Measurements from ENCODE around the gene ZCCHC17.

The ZCCHC17 gene

GRCh38 chr1:31308036-31308435 lies 11.2 kb downstream of the ZCCHC17 start:
- Histone ChIP-seq H2BK5ac (ENCODE audit: low read length) (no peak overlapping the region), H3K4me1 (ENCODE audit: control insufficient read depth, low read depth, low read length) (no peaks in the 10 kb centered on the region), H3K4me2 (ENCODE audit: low read length) (no peak overlapping the region), H4K8ac (ENCODE audit: low read depth, low read length) (no peak overlapping the region), H2AK5ac (ENCODE audit: low read length) (no peak overlapping the region), H3K4me3 (ENCODE audit: low read length) (no peak overlapping the region), H3K79me2 (ENCODE audit: control insufficient read depth, insufficient read depth, low read length) (peaks cover 6% of the 10 kb centered on the region), H3K27me3 (ENCODE audit: insufficient read depth, low read length, poor library complexity) (no peaks in the 10 kb centered on the region), H3K4ac (ENCODE audit: low read depth, low read length) (no peak overlapping the region), H3K9ac (ENCODE audit: low read length) (no peak overlapping the region), H3K18ac (ENCODE audit: low read length) (no peak overlapping the region), H3K36me3 (ENCODE audit: control insufficient read depth, insufficient read depth, low read length) (peaks cover 2% of the 10 kb centered on the region), H2BK15ac (replicated peaks; ENCODE audit: low read depth) (no peak overlapping the region), H3K23ac (ENCODE audit: low read length) (no peak overlapping the region), H3K79me1 (ENCODE audit: low read length) (peaks cover 6% of the 10 kb centered on the region), H3K56ac (ENCODE audit: low read length) (no peak overlapping the region), H3K27ac (ENCODE audit: low read depth, low read length) (no peak overlapping the region), H4K5ac (ENCODE audit: low read length) (no peak overlapping the region), H2BK120ac (ENCODE audit: low read depth, low read length) (no peak overlapping the region)
- no peak for DNase-seq
- WGBS (ENCODE audit: extremely low coverage, insufficient coverage, low lambda C conversion rate), result no CpG with 5 or more reads among the region's 1 CpG

DNA sequence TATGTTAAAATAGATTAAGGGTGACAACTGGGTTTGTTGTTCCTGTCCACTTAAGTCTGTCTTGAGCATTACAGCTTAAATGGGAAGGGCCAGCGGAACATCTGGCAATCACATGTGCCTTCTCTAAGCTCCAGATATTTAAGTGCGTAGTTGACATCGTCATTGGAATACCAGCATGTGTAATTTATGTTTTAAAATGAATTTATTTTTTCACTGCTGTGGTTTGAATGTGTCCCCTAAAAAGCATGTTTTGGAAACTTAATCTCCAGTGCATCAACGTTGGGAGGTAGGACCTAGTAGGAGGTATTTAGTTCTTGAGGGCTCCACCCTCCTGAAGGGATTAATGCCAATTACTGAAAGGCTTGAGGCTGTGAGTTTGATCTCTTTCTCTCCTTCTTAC lies 13.4 kb downstream of the ZCCHC17 start:
- Histone ChIP-seq H2BK15ac (replicated peaks; ENCODE audit: low read depth) (no peak overlapping the region), H3K18ac (ENCODE audit: low read length) (no peak overlapping the region), H3K36me3 (ENCODE audit: control insufficient read depth, insufficient read depth, low read length) (peaks cover 2% of the 10 kb centered on the region), H4K8ac (ENCODE audit: low read depth, low read length) (no peak overlapping the region), H3K4me1 (ENCODE audit: control insufficient read depth, low read depth, low read length) (no peaks in the 10 kb centered on the region), H3K23ac (ENCODE audit: low read length) (no peak overlapping the region), H3K27ac (ENCODE audit: low read depth, low read length) (no peak overlapping the region), H2BK5ac (ENCODE audit: low read length) (no peak overlapping the region), H3K79me2 (ENCODE audit: control insufficient read depth, insufficient read depth, low read length) (no peaks in the 10 kb centered on the region), H4K5ac (ENCODE audit: low read length) (no peak overlapping the region), H3K9ac (ENCODE audit: low read length) (no peak overlapping the region), H3K4me3 (ENCODE audit: low read length) (no peak overlapping the region), H2BK120ac (ENCODE audit: low read depth, low read length) (no peak overlapping the region), H3K4ac (ENCODE audit: low read depth, low read length) (no peak overlapping the region), H3K56ac (ENCODE audit: low read length) (no peak overlapping the region), H3K4me2 (ENCODE audit: low read length) (no peak overlapping the region), H3K27me3 (ENCODE audit: insufficient read depth, low read length, poor library complexity) (no peaks in the 10 kb centered on the region), H3K79me1 (ENCODE audit: low read length) (no peaks in the 10 kb centered on the region), H2AK5ac (ENCODE audit: low read length) (no peak overlapping the region)
- DNase-seq, result no peak
- WGBS (ENCODE audit: extremely low coverage, insufficient coverage, low lambda C conversion rate), result no CpG with 5 or more reads among the region's 4 CpGs

DNA sequence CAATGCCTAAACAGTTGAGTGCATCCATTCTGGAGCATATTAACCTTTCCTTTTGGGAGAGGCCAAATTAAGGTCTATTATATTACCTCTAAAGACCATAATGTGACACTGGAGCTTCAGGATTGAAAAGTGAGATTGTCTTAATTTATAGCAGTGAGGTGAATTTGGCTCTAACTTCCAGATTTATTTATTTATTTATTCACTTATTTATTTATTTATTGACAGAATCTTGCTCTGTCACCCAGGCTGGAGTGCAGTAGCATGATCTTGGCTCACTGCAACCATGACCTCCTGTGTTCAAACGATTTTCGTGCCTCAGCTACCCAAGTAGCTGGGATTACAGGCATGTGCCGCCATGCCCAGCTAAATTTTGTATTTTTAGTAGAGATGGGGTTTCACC lies 19.1 kb downstream of the ZCCHC17 start:
- Histone ChIP-seq H3K79me2 (ENCODE audit: control insufficient read depth, insufficient read depth, low read length) (no peaks in the 10 kb centered on the region), H2AK5ac (ENCODE audit: low read length) (no peak overlapping the region), H2BK120ac (ENCODE audit: low read depth, low read length) (no peak overlapping the region), H3K4ac (ENCODE audit: low read depth, low read length) (no peak overlapping the region), H4K8ac (ENCODE audit: low read depth, low read length) (no peak overlapping the region), H3K4me2 (ENCODE audit: low read length) (no peak overlapping the region), H3K56ac (ENCODE audit: low read length) (no peak overlapping the region), H3K9ac (ENCODE audit: low read length) (no peak overlapping the region), H3K36me3 (ENCODE audit: control insufficient read depth, insufficient read depth, low read length) (peaks cover 2% of the 10 kb centered on the region), H3K4me3 (ENCODE audit: low read length) (no peak overlapping the region), H2BK5ac (ENCODE audit: low read length) (no peak overlapping the region), H3K23ac (ENCODE audit: low read length) (no peak overlapping the region), H2BK15ac (replicated peaks; ENCODE audit: low read depth) (no peak overlapping the region), H3K18ac (ENCODE audit: low read length) (no peak overlapping the region), H4K5ac (ENCODE audit: low read length) (no peak overlapping the region), H3K4me1 (ENCODE audit: control insufficient read depth, low read depth, low read length) (no peaks in the 10 kb centered on the region), H3K79me1 (ENCODE audit: low read length) (no peaks in the 10 kb centered on the region), H3K27ac (ENCODE audit: low read depth, low read length) (no peak overlapping the region), H3K27me3 (ENCODE audit: insufficient read depth, low read length, poor library complexity) (no peaks in the 10 kb centered on the region)
- WGBS (ENCODE audit: extremely low coverage, insufficient coverage, low lambda C conversion rate), result no CpG with 5 or more reads among the region's 3 CpGs
- no peak for DNase-seq

DNA sequence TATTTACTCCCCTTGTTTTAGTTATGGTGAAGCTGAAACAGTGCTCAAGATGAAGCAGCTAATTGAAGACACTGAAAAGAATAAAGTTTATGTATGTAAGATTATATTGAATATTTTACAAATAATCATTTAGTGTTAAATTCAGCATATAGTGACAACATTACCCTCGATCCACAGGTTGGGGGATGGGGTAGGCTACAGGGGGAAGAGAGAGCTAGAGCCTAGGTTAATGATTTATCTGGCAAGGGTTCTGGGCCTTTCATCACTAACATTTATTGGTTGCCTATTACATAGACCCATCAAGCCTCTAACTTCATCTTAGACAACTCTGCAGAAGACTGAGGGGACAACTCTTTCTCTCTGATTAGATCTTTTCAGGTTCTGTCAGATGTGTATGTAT lies 21.3 kb downstream of the ZCCHC17 start:
- no peak for DNase-seq
- no peaks in the 10 kb centered on the region for H3K27me3 ChIP-seq (ENCODE audit: insufficient read depth, low read length, poor library complexity)
- H3K27ac ChIP-seq (ENCODE audit: low read depth, low read length), result no peak overlapping the region
- no peak overlapping the region for H4K5ac ChIP-seq (ENCODE audit: low read length)
- H3K4me3 ChIP-seq (ENCODE audit: low read length), result no peak overlapping the region
- no peaks in the 10 kb centered on the region for H3K4me1 ChIP-seq (ENCODE audit: control insufficient read depth, low read depth, low read length)
- H3K79me1 ChIP-seq (ENCODE audit: low read length), result no peaks in the 10 kb centered on the region
- no peak overlapping the region for H2BK15ac ChIP-seq (replicated peaks; ENCODE audit: low read depth)
- WGBS (ENCODE audit: extremely low coverage, insufficient coverage, low lambda C conversion rate), result no CpG with 5 or more reads among the region's 1 CpG
- no peak overlapping the region for H3K18ac ChIP-seq (ENCODE audit: low read length)
- H3K4ac ChIP-seq (ENCODE audit: low read depth, low read length), result no peak overlapping the region
- no peak overlapping the region for H4K8ac ChIP-seq (ENCODE audit: low read depth, low read length)
- no peak overlapping the region for H2BK120ac ChIP-seq (ENCODE audit: low read depth, low read length)
- no peaks in the 10 kb centered on the region for H3K79me2 ChIP-seq (ENCODE audit: control insufficient read depth, insufficient read depth, low read length)
- no peak overlapping the region for H3K56ac ChIP-seq (ENCODE audit: low read length)
- H3K4me2 ChIP-seq (ENCODE audit: low read length), result no peak overlapping the region
- no peak overlapping the region for H2BK5ac ChIP-seq (ENCODE audit: low read length)
- H3K9ac ChIP-seq (ENCODE audit: low read length), result no peak overlapping the region
- H2AK5ac ChIP-seq (ENCODE audit: low read length), result no peak overlapping the region
- H3K23ac ChIP-seq (ENCODE audit: low read length), result no peak overlapping the region
- H3K36me3 ChIP-seq (ENCODE audit: control insufficient read depth, insufficient read depth, low read length), result no peaks in the 10 kb centered on the region

- H3K18ac ChIP-seq (ENCODE audit: low read length), result no peak overlapping the region
- WGBS (ENCODE audit: extremely low coverage, insufficient coverage, low lambda C conversion rate), result no CpG with 5 or more reads among the region's 4 CpGs
- H3K27ac ChIP-seq (ENCODE audit: low read depth, low read length), result no peak overlapping the region
- H2BK5ac ChIP-seq (ENCODE audit: low read length), result no peak overlapping the region
- no peak overlapping the region for H3K4me2 ChIP-seq (ENCODE audit: low read length)
- H3K23ac ChIP-seq (ENCODE audit: low read length), result no peak overlapping the region
- H2BK120ac ChIP-seq (ENCODE audit: low read depth, low read length), result no peak overlapping the region
- no peaks in the 10 kb centered on the region for H3K4me1 ChIP-seq (ENCODE audit: control insufficient read depth, low read depth, low read length)
- H3K79me1 ChIP-seq (ENCODE audit: low read length), result no peaks in the 10 kb centered on the region
- no peaks in the 10 kb centered on the region for H3K36me3 ChIP-seq (ENCODE audit: control insufficient read depth, insufficient read depth, low read length)
- no peaks in the 10 kb centered on the region for H3K27me3 ChIP-seq (ENCODE audit: insufficient read depth, low read length, poor library complexity)
- no peak overlapping the region for H3K4ac ChIP-seq (ENCODE audit: low read depth, low read length)
- no peak overlapping the region for H2AK5ac ChIP-seq (ENCODE audit: low read length)
- no peaks in the 10 kb centered on the region for H3K79me2 ChIP-seq (ENCODE audit: control insufficient read depth, insufficient read depth, low read length)
- H4K5ac ChIP-seq (ENCODE audit: low read length), result no peak overlapping the region
- H3K9ac ChIP-seq (ENCODE audit: low read length), result no peak overlapping the region
- no peak overlapping the region for H3K56ac ChIP-seq (ENCODE audit: low read length)
- DNase-seq, result no peak
- no peak overlapping the region for H3K4me3 ChIP-seq (ENCODE audit: low read length)
- no peak overlapping the region for H2BK15ac ChIP-seq (replicated peaks; ENCODE audit: low read depth)
- no peak overlapping the region for H4K8ac ChIP-seq (ENCODE audit: low read depth, low read length)
Measured at GRCh38 chr1:31324093-31324492, 27.3 kb downstream of the ZCCHC17 start.

DNA sequence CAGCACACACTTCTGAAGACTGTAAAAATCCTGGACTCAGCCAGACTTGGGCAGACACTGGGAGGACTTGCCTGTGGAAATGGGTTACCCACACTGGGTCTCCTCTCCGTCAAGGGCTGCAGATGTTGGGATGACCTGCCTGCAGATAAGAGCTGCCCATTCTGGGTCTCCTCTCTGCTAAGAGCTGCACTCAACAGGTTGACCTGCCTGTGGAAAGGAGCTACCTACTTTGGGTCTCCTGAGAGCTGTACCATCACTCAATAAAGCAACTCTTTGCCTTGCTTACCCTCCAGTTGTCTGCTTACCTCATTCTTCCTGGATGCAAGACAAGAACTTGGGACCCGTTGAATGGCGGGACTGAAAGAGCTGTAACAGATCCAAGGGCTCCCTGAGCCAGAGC lies 28.2 kb downstream of the ZCCHC17 start:
- H3K27me3 ChIP-seq (ENCODE audit: insufficient read depth, low read length, poor library complexity), result no peaks in the 10 kb centered on the region
- WGBS (ENCODE audit: extremely low coverage, insufficient coverage, low lambda C conversion rate), result no CpG with 5 or more reads among the region's 3 CpGs
- H3K9ac ChIP-seq (ENCODE audit: low read length), result no peak overlapping the region

More for the DNA sequence above, 28.2 kb downstream of the ZCCHC17 start:
- DNase-seq, result no peak
- Histone ChIP-seq H3K4me2 (ENCODE audit: low read length) (no peak overlapping the region), H3K18ac (ENCODE audit: low read length) (no peak overlapping the region), H3K79me2 (ENCODE audit: control insufficient read depth, insufficient read depth, low read length) (no peaks in the 10 kb centered on the region), H3K23ac (ENCODE audit: low read length) (no peak overlapping the region), H3K27ac (ENCODE audit: low read depth, low read length) (no peak overlapping the region), H4K5ac (ENCODE audit: low read length) (no peak overlapping the region), H3K4ac (ENCODE audit: low read depth, low read length) (no peak overlapping the region), H3K36me3 (ENCODE audit: control insufficient read depth, insufficient read depth, low read length) (no peaks in the 10 kb centered on the region), H2BK120ac (ENCODE audit: low read depth, low read length) (no peak overlapping the region), H2AK5ac (ENCODE audit: low read length) (no peak overlapping the region), H3K4me3 (ENCODE audit: low read length) (no peak overlapping the region), H3K79me1 (ENCODE audit: low read length) (no peaks in the 10 kb centered on the region), H3K4me1 (ENCODE audit: control insufficient read depth, low read depth, low read length) (no peaks in the 10 kb centered on the region), H4K8ac (ENCODE audit: low read depth, low read length) (no peak overlapping the region), H2BK5ac (ENCODE audit: low read length) (no peak overlapping the region), H3K56ac (ENCODE audit: low read length) (no peak overlapping the region), H2BK15ac (replicated peaks; ENCODE audit: low read depth) (no peak overlapping the region)
